Measurements from ENCODE around the gene CCDC33. TPM values are rescaled to one million over a fixed set of nuclear protein-coding genes. Genes with fewer than 3 reads are reported as not detected.

CCDC33 gene
- total RNA-seq, 1 donor from 2014 or later, result not detected

GRCh38 chr15:74377831-74378766 is 142.0 kb downstream of the CCDC33 start:
- no peak for DNase-seq (ENCODE audit: low spot score)

GRCh38 chr15:74378848-74379247 is 142.7 kb downstream of the CCDC33 start:
- DNase-seq (ENCODE audit: low spot score), result no peak

- no peak for DNase-seq (ENCODE audit: low spot score)
These were observed 144.4 kb downstream of the CCDC33 start for GRCh38 chr15:74380361-74381189.

GRCh38 chr15:74381190-74381453 is 145.0 kb downstream of the CCDC33 start:
- no peak for DNase-seq (ENCODE audit: low spot score)

- no peak for DNase-seq (ENCODE audit: low spot score)
These were observed 145.4 kb downstream of the CCDC33 start for GRCh38 chr15:74381481-74381880.

GRCh38 chr15:74382004-74382816 is 146.1 kb downstream of the CCDC33 start:
- DNase-seq (ENCODE audit: low spot score), result peak; percentile 94

GRCh38 chr15:74383286-74383685 is 147.2 kb downstream of the CCDC33 start:
- DNase-seq (ENCODE audit: low spot score), result no peak

- no peak for DNase-seq (ENCODE audit: low spot score)
These were observed 147.8 kb downstream of the CCDC33 start for GRCh38 chr15:74383695-74384565.

- DNase-seq (ENCODE audit: low spot score), result no peak
These were observed 148.4 kb downstream of the CCDC33 start for GRCh38 chr15:74384566-74384880.

GRCh38 chr15:74384881-74385643 is 148.9 kb downstream of the CCDC33 start:
- no peak for DNase-seq (ENCODE audit: low spot score)

GRCh38 chr15:74385733-74386132 is 149.6 kb downstream of the CCDC33 start:
- DNase-seq (ENCODE audit: low spot score), result no peak

Other genes starting within 250 kb of the CCDC33 start
- 18.6 TPM for gene STOML1, start 244.0 kb upstream of the CCDC33 start, total RNA-seq
- gene PML, start 241.6 kb upstream of the CCDC33 start, total RNA-seq, result 92.3 TPM
- not detected for gene GOLGA6A, start 153.8 kb upstream of the CCDC33 start, total RNA-seq
- gene ISLR2, start 105.7 kb upstream of the CCDC33 start, total RNA-seq, result 0.61 TPM
- gene ISLR, start 62.6 kb upstream of the CCDC33 start, total RNA-seq, result 35.5 TPM
- not detected for gene STRA6, start 33.5 kb upstream of the CCDC33 start, total RNA-seq
- gene CYP11A1, start 131.3 kb downstream of the CCDC33 start, total RNA-seq, result 1.9 TPM
- 2.1 TPM for gene SEMA7A, start 197.6 kb downstream of the CCDC33 start, total RNA-seq
- 32.4 TPM for gene UBL7, start 224.8 kb downstream of the CCDC33 start, total RNA-seq